Measurements from ENCODE around the gene SPATA21.
"Not testable (repeated sequence)": the region's sequence is repeated elsewhere in the genome, so short reads cannot be mapped to it uniquely, and the experiment has no call there.

DNA sequence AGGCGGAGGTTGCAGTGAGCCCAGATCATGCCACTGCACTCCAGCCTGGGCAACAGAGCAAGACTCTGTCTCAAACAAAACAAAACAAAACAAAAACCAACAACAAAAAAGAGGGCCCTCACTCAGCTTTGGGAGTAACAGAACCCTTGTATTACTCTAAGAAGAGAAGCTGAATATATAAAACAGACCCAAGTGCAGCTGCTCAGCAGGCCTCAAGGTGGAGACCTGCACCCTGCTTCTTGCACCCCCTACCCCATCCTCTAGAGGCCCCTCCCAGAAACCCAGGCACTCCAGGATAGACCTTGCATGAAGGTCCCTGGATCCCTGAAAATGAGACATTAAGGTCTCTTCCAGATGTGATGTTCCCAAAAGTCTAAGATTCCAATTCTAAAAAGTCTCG lies 37.7 kb upstream of the SPATA21 start:
- not testable (repeated sequence) for TF ChIP-seq EZH2phosphoT487 (IDR thresholded peaks at IDR 0.05; ENCODE audit: insufficient read depth, low read depth); EZH2 (IDR thresholded peaks at IDR 0.05; ENCODE audit: insufficient read depth, poor library complexity, severe bottlenecking)
